NOMO-1 (cell line): ENCODE measurements around the gene GCGR.

Source experiments
- DNase-seq, 2 experiments: peaks; one replicate each; lab custom pipeline; 2025; ENCODE audit not compliant: unreplicated experiment in 2 of 2; lab: John Stamatoyannopoulos, UW

Gene GCGR

DNA sequence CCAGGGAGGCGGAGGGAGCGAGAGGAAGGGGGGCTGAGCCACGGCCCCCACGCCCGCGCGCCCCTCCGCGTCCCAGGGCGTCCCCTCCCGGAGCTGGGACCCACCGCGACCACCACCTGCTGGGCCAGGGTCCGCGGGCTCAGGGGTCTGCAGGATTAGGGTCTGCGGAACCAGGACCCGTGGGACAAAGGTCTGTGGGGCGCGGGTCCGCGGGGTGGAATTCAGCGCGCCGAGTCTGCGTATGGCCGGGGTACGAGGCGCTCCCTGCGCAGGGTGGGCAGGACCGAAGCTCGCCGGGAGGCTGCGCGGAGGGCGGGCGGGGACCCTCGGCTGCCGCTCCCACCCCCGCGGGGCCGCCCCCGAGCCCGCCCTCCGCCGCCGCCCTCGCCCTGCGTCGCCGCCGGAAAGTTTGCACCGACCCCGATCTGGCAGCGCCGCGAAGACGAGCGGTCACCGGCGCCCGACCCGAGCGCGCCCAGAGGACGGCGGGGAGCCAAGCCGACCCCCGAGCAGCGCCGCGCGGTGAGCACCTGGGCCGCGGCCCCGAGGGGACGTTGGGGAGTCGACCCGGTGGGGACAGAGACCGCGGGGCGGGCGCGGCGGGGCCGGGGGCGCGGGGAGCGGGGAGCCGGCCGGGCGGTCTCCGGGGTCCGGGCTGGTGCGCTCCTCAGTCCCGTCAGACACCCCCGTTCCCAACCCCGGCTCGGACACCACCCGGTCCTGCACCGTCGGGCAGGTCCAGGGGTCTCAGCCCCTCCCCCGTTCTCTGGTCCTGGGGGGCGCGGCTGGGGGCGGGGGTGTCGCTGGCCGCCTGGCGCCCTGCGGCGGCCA is at the start of gene GCGR:
TSS of gene GCGR (plus strand) at position 423 of the 831 bp plus-strand sequence. CDS start 4,869 bp downstream, outside the sequence.
- DNase-seq, result no peak

DNA sequence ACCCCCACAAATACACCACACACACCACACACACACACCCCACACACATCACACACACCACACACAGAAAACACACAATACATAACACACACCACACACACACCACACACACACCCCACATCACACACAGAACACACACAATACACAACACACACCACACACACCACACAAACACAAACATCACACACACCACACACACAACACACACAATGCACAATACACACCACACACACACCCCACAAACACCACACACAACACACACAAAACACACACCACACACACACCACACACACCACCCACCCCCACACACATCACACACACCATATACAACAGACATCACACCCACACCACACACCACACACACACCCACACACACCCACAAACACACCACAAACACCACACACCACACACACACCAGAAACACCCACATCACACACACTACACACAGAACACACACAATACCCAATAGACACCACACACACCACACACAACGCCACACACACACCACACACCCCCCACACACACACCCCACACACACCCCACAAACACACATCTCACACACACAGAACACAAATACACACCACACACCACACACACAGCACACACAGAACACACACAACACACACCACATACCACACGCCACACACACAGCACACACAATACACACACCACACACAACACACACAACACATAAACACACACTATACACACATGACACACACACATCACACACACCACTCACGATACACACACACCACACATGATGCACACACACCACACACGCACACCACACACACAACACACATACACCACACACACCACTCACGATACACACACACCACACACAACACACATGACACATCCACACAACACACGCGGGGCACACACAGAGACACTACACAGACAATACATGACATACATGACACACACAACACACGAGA is 11.0 kb upstream of the GCGR start:
- no peak for DNase-seq

DNA sequence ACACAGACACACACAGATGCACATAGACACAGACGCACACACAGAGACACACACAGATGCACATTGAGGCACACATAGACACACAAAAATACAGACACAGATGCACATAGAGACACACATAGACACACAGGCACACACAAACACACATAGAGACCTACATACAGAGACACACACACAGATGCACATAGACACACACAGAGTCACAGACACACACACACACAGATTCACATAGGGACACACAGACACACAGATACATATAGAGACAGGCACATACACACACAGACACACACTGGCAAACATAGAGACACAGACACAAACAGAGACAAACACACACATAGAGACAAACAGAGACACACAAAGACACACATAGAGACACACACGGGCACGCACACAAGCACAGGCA is 9.9 kb upstream of the GCGR start:
- DNase-seq, result no peak

DNA sequence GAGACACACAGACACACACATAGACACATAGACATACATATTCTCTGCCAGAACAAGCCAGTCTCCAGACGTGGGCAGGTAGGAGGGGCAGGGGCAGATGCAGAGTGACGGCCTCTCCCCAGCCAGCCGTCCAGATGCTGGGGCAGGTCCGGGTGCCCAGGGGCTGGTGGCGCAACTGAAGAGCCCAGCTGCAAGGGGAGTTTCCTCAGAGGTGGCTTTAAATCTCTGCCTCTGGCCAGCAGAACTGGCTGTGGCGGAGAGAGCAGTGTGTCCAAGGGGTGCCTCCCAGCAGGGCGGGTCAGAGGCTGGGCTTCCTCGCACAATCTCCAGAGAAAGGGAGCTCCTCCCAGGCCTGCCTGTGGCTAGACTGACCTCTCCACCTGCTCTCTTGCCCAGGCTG is 9.4 kb upstream of the GCGR start:
- peak in 1 of 2 experiments; percentile 14 for DNase-seq

- DNase-seq, result no peak
Observed at GRCh38 chr17:81801327-81801726, 2.6 kb upstream of the GCGR start.

- no peak for DNase-seq
Observed at GRCh38 chr17:81802048-81802758, 1.7 kb upstream of the GCGR start.

- DNase-seq, result no peak
Observed at GRCh38 chr17:81802856-81803643, 900 bp upstream of the GCGR start.

GRCh38 chr17:81804559-81805399 is 829 bp downstream of the GCGR start:
- DNase-seq, result no peak

DNA sequence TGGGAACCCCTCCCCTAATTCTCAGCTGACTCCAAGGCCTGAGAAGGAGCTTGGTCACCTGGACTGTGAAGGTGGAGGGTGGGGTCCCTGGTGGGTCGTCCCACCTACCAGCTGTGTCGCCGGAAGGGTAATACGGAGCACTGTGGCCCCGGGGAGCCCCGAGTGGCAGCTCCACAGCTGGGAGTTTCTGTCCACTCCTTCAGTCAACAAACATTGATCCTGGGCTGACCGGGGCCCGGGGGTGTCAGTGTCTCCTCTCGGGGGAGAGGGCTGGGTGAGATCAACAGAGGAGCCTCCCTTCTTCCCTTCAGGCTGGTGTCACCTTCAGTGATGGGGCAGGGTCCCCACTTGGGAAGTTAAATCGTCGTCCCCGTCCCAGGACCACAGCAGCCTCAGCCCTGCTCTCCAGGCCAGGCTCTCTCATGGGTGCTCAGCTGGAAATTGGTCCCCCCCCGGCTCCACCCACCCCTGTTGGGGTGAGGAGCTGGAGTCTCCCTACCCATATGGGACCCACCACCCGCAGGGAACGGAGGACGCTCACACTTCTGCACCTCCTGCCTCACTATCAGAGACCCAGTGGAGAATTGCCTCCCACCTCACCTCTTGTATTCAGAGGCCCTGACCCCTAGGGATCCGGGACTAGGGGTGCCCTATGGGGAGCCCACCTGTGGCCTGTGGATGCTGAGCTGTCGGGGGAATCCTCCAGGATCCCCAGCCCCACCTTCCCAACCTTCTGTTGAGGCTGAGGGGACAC is 1.9 kb downstream of the GCGR start:
- no peak for DNase-seq

GRCh38 chr17:81806461-81807209 is 2.7 kb downstream of the GCGR start:
- no peak for DNase-seq

DNA sequence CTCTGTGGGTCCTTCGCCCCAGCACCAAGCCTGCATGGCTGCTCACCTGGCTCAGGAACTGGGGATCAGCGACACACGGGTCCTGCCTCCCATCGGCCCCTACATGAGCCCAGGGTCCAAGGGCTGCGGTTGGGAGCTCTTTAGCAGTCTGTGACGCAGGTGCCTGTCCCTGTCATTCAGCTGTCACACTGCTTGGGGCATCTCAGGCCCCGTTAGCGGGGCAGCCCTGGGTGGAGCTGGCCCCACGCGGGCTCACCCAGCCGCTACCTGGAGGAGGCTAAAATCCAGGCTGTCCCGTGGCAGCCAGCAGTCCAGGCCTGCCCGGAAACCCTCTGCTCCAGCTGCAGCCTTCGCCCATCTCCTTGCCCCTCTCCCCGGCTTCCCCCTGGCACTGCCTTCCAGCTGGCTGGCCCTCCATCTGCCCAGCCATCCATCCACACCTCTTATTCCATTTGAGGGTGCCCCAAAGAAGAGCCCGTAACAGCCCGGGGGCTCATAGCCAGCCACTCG is 3.3 kb downstream of the GCGR start:
- no peak for DNase-seq

- DNase-seq, result no peak
Observed at GRCh38 chr17:81807839-81808238, 3.9 kb downstream of the GCGR start.

- DNase-seq, result no peak
Observed at GRCh38 chr17:81808778-81809555, 5.0 kb downstream of the GCGR start.

DNA sequence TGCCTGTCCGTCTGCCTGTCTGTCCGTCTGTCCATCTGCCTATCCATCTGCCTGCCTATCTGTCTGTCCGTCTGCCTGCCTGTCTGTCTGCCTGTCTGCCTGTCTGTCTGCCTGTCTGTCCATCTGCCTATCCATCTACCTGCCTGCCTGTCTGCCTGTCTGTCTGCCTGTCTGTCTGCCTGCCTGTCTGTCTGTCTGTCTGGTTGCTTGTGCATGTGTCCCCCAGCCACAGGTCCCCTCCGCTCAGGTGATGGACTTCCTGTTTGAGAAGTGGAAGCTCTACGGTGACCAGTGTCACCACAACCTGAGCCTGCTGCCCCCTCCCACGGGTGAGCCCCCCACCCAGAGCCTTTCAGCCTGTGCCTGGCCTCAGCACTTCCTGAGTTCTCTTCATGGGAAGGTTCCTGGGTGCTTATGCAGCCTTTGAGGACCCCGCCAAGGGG is 5.6 kb downstream of the GCGR start:
- DNase-seq, result no peak

- DNase-seq, result no peak
Observed at GRCh38 chr17:81810476-81810875, 6.5 kb downstream of the GCGR start.

DNA sequence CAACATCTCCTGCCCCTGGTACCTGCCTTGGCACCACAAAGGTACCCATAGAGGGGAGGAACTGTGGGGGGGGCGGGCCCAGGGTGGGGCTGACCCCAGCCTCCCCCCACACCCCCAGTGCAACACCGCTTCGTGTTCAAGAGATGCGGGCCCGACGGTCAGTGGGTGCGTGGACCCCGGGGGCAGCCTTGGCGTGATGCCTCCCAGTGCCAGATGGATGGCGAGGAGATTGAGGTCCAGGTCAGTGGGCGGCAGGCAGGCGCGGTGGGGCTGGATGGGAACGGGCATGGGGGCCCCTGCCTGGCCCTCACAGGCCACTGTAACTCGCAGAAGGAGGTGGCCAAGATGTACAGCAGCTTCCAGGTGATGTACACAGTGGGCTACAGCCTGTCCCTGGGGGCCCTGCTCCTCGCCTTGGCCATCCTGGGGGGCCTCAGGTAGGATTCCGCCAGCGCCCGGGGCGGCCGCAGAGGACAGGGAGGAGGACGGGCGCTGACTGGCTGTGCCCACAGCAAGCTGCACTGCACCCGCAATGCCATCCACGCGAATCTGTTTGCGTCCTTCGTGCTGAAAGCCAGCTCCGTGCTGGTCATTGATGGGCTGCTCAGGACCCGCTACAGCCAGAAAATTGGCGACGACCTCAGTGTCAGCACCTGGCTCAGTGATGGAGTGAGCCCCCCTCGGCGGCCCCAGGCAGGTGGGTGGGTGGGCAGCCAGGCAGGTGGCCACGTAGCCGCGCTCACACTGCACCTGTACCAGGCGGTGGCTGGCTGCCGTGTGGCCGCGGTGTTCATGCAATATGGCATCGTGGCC is 7.1 kb downstream of the GCGR start:
- no peak for DNase-seq
